GM21526 (cell line): ENCODE measurements around the gene CSMD2.

Source experiments
- ATAC-seq: cut with Tn5 transposase; IDR thresholded peaks from one replicate; pipeline ENCODE4 v1.9.1; 2021; ENCODE audit warnings: moderate library complexity; ENCODE audit not compliant: unreplicated experiment, low FRiP score

CSMD2 gene

GRCh38 chr1:33925586-33925985, 239.4 kb downstream of the CSMD2 start:
- ATAC-seq, result no peak

DNA sequence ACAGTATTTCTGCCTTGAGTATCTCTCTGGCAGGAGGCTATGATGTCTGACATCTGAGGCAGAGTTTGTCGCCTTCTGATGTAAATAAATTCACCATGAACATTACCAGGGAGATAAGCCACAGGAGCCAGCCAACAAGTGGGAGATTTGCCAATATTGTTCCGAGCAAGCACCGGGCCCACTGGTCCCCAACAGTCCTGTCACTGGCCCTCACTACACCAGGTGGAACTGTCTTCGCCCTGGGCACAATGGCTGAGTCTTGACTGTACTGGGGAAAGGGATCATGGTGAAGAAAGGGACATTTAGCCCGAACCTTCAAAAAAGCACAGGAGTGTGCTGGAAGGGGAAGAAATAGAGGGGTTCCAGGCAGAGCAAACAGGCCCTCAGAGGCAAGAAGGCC, 243.7 kb downstream of the CSMD2 start:
- ATAC-seq, result no peak

DNA sequence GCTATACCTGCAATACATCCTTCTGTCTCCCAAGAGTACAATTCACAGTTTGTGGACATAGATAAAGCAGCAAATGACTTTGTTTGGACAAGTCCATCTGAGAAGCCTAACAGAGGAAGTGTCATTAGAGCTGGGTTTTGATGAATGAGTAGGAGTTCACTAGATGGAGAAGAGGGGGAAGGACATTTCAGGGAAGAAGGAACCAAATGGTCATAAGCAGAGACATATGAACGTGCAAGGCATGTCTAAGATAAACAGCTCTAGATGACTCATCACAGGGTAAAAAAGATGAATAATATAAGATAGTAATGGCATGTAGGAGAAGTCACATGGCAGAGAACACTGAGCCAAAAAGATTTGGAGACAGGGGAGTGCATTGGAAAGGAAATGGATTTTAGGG, 246.7 kb downstream of the CSMD2 start:
- no peak for ATAC-seq

GRCh38 chr1:33916786-33917185, 248.2 kb downstream of the CSMD2 start:
- ATAC-seq, result no peak

- ATAC-seq, result no peak
Measured at GRCh38 chr1:33914531-33914930, 250.5 kb downstream of the CSMD2 start.

GRCh38 chr1:33908324-33908956, 256.6 kb downstream of the CSMD2 start:
- ATAC-seq, result no peak

- ATAC-seq, result no peak
Measured at GRCh38 chr1:33906156-33906555, 258.9 kb downstream of the CSMD2 start.

DNA sequence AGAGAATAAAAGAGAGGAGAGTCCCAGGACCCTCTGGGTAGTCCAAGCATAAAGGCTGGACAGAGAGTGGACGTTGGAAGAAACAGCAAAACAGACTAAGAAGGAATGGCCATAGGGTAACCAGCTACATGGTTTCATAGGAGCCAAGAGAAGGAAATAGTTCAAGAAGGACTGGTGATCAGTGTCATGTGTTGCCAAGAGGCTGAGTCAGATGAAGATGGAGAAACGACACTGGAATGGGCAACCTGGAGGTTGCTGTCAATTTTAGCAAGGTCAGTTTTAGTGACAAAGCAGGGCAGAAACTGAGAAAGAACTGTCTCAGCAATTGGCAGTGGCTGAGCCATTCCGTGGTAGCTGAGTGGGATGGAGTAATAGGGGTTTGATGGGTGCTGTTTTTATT, 259.8 kb downstream of the CSMD2 start:
- ATAC-seq, result no peak

DNA sequence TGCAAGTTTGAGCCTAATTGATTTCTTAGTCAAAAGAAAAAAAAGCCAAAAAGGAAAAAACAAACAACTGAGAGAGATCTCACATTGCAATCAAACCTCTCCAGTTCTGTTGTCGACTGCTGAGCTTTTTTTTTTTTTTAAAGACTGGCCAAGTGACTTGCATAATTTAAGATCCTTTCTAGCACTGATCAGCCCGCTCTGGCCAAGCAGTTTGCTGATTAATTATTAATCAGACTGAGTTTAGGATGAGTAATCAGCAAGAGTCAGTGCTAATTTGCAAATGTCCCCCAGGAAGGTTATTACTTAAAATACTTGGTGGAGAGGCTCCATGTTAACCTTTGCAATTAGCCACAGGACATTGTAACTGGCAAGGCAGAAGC, 261.8 kb downstream of the CSMD2 start:
- ATAC-seq, result no peak

DNA sequence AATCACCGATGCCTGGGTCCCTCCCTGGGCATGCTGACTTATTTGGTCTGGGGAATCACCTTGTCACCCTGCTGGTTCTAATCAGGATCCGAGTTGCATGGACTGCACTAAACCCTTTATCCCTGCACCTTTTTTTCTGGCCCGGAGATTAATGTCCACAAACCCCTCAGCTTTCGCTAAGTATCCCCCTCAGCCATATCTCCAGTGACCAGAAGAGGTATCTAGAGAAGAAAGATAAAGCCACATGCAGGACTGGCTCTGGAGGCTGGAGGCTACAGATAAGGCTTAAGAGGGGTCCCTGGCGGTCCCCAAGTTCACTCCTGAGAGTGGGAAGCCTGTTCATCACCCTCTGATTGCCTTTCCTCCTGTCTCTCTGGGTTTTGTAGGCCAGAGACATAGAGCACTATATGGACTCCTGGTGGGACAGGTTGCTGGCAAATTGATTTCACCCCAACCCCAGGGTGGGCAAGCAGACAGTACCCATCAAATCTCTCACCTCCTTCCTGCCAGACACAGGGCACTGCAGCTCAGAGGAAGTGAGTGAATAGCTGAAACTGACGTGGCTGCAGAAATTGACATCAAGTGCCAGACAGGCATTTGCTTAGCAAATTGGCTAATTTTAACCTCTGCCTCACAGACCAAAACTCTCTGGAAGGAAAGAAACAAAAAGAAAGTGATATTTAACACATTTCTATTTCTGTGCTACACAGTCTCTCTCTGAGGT, 262.4 kb downstream of the CSMD2 start:
- no peak for ATAC-seq

- no peak for ATAC-seq
Measured at GRCh38 chr1:33899746-33900145, 265.3 kb downstream of the CSMD2 start.

- ATAC-seq, result no peak
Measured at GRCh38 chr1:33898881-33899280, 266.1 kb downstream of the CSMD2 start.

DNA sequence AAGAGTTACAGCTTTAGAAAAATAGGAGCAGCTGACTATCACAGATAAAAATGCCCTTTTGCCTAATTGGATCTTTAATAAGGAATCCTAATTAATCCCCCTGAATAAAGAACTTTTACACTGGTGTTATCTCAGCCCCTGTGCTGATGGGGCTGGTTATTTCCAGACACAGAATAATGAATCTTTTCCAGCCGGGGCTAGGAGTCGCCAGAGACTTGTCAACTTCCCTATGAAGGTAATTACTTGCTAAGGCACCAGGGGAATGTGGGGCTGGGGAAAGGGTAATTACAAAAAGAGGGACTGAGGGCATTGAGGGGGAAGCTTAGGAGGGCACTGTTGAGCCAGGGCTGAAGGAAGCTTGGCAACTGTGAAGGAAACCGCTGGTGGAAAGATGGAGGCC, 266.6 kb downstream of the CSMD2 start:
- no peak for ATAC-seq

DNA sequence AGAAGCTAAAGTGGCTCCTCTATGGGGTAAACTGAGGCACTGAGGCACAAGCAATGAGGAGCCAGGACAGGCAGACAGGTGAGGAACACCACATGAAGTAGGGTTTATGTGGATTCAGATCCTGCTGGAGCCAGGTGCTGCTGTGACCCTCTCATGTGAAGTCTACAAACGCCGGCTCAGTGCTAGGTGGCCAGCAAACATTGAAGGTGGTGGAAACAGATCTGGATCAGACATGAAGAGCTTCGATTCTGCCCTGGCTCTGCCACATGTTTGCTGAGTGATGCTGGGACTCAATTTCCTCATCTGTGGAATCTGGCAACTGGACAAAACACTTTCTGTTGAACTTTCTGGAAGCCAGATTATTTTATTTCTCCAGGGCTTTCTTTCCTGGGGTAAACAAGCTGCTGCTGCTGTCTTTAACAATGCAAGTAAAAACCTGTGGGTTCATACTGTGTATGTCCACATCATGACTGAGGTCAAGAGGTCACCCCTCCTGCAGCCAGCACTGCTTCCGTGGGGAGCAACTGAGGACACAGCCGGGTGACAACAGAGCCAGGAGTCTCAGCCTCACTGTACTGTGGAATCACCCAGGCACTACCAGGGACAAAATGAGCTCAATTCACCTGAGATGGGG, 267.8 kb downstream of the CSMD2 start:
- no peak for ATAC-seq

DNA sequence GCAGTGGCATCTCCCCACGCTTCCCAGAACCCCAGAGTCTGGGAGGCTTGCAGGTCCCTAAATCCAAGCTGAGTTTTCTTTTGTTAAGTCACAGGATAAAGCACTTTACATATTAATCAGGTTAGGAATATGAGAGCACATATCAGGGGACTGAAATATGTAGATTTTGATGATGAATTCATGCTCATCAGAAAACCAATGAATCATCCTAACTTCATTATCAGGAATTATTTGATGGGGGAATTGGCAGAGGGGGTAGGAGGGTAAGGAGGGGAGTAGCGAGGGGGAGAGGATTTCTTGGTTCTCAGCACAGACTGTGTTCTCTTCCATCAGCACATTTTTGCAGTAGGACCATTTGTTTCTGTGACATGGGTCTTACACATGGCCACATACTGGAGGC, 269.1 kb downstream of the CSMD2 start:
- no peak for ATAC-seq

- no peak for ATAC-seq
Measured at GRCh38 chr1:33895396-33895795, 269.6 kb downstream of the CSMD2 start.

GRCh38 chr1:33893147-33893830, 271.7 kb downstream of the CSMD2 start:
- ATAC-seq, result no peak

DNA sequence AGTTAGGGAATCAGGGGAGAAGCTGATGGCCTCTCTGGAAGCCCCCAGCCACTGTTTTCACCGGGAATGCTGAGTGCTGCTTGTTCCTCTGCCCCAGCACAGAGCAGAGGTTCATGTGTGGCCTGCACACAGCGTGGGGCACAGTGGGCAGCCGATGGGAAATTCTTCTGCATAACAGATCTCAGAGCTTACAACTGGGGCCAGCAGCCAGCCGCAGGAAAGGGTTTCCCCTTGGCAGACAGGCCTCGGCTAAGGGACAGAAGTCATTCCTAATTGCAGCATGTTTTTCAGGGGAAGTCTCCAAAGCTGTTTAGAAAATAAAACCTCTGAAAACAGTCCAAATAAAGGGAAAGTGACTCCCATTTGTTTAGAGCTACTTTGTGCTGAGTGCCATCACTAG, 278.5 kb downstream of the CSMD2 start:
- no peak for ATAC-seq

DNA sequence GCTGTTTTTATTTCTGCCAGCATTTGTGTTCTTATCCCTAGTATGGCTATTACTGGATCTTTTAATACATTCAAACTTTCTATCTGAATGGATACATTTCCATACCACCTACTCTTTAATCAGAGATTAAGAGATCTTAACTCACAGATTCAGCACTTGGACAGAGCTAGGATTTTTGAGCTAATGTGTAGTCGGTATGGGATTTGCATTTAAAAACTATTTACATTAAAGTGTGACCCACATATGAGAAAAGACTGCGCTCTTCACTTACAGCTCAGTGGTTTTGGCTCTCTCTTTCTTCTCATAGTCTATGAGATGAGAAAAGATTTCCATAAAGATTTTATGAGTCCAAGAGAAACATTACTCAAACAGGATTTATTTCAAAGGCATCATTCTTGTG, 284.7 kb downstream of the CSMD2 start:
- no peak for ATAC-seq

GRCh38 chr1:33878392-33878791, 286.6 kb downstream of the CSMD2 start:
- ATAC-seq, result no peak

GRCh38 chr1:33876970-33877650, 287.9 kb downstream of the CSMD2 start:
- ATAC-seq, result no peak
